ENCODE measurements around the gene APRT. TPM values are rescaled to one million over a fixed set of nuclear protein-coding genes. Genes with fewer than 3 reads are reported as not detected.

Gene APRT
- total RNA-seq, 1 experiment from 2014 or later, result 134 TPM

DNA sequence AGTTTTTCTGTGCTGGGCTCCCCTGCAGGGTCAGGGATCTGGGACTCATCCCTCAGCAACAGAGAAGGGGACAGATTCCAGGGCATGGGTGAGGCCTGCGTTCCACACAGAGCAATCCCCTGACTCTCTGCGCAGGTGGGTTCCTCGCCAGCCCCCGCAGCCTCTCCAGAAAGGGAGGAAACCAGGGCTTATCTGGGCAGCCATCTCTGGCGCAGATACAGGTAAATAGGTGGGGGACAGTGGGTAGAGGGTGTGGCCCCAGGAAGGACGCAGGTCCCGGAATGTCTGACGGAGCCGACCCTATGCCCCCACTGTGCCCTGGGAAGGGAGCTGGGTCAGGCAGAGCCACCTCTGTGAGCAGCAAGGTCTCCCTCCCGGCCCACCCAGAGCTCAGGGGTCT is 49.9 kb downstream of the APRT start:
- TF ChIP-seq EZH2 (IDR thresholded peaks at IDR 0.05; ENCODE audit: borderline replicate concordance, low read depth, low read length, poor library complexity, severe bottlenecking), result no peak
- TF ChIP-seq, protein P1, sequence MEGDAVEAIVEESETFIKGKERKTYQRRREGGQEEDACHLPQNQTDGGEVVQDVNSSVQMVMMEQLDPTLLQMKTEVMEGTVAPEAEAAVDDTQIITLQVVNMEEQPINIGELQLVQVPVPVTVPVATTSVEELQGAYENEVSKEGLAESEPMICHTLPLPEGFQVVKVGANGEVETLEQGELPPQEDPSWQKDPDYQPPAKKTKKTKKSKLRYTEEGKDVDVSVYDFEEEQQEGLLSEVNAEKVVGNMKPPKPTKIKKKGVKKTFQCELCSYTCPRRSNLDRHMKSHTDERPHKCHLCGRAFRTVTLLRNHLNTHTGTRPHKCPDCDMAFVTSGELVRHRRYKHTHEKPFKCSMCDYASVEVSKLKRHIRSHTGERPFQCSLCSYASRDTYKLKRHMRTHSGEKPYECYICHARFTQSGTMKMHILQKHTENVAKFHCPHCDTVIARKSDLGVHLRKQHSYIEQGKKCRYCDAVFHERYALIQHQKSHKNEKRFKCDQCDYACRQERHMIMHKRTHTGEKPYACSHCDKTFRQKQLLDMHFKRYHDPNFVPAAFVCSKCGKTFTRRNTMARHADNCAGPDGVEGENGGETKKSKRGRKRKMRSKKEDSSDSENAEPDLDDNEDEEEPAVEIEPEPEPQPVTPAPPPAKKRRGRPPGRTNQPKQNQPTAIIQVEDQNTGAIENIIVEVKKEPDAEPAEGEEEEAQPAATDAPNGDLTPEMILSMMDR (conservative IDR thresholded peaks at IDR 0.05; ENCODE audit: low read depth, low read length), result no peak
- ChIA-PET POLR2A (ENCODE audit: low non-redundant PET) (no interaction called here), CTCF (no interaction called here)
- Histone ChIP-seq H3K27ac (ENCODE audit: low read depth, low read length, poor library complexity, severe bottlenecking) (no peak overlapping the region), H3K4me1 (ENCODE audit: insufficient read depth, low read length, poor library complexity, severe bottlenecking) (no peaks in the 10 kb centered on the region), H3K9me3 (ENCODE audit: low read depth, low read length, poor library complexity, severe bottlenecking) (no peaks in the 10 kb centered on the region), H3K27me3 (replicated peaks; ENCODE audit: insufficient read depth, low read depth, low read length, poor library complexity) (no peaks in the 10 kb centered on the region), H3K36me3 (ENCODE audit: insufficient read depth, low read length, poor library complexity, severe bottlenecking) (peaks cover 4% of the 10 kb centered on the region), H3K4me3 (ENCODE audit: low read depth, low read length, poor library complexity, severe bottlenecking) (no peak overlapping the region)
- BruUV-seq (replicated peaks), result no TSS peak
- no peak for DNase-seq (ENCODE audit: low spot score)
- intact Hi-C loops (cut with micrococcal nuclease; ENCODE audit: unreplicated experiment), result no loop called here

DNA sequence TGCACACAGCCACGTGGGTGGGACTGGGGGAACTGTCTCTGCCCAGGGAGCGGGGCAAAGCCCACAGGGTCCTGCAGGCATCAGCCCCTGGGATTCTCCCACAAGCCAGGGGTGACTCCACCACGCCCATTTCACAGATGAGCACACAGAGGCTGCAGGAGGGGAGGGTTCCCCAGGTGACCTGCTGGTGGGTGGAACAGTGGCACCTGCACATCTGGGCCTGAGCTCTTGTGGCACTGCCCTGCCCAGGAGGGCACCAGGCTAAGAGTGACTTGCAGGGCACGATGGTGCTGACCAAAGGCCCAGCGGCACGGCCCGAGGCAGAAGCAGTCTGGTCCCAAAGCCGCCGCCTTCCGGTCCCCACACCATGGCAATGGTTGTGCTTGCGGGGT is 50.6 kb downstream of the APRT start:
- intact Hi-C loops (cut with micrococcal nuclease; ENCODE audit: unreplicated experiment), result no loop called here
- H3K27me3 ChIP-seq (replicated peaks; ENCODE audit: insufficient read depth, low read depth, low read length, poor library complexity), result no peaks in the 10 kb centered on the region
- DNase-seq (ENCODE audit: low spot score), result no peak
- no peak overlapping the region for H3K27ac ChIP-seq (ENCODE audit: low read depth, low read length, poor library complexity, severe bottlenecking)
- ChIA-PET POLR2A (ENCODE audit: low non-redundant PET) (no interaction called here), CTCF (no interaction called here)
- H3K4me3 ChIP-seq (ENCODE audit: low read depth, low read length, poor library complexity, severe bottlenecking), result no peak overlapping the region
- TF ChIP-seq, protein P1 (conservative IDR thresholded peaks at IDR 0.05; ENCODE audit: low read depth, low read length), result no peak
- no peak for TF ChIP-seq EZH2 (IDR thresholded peaks at IDR 0.05; ENCODE audit: borderline replicate concordance, low read depth, low read length, poor library complexity, severe bottlenecking)
- H3K9me3 ChIP-seq (ENCODE audit: low read depth, low read length, poor library complexity, severe bottlenecking), result no peaks in the 10 kb centered on the region
- no TSS peak for BruUV-seq (replicated peaks)
- no peaks in the 10 kb centered on the region for H3K4me1 ChIP-seq (ENCODE audit: insufficient read depth, low read length, poor library complexity, severe bottlenecking)
- peaks cover 4% of the 10 kb centered on the region for H3K36me3 ChIP-seq (ENCODE audit: insufficient read depth, low read length, poor library complexity, severe bottlenecking)

DNA sequence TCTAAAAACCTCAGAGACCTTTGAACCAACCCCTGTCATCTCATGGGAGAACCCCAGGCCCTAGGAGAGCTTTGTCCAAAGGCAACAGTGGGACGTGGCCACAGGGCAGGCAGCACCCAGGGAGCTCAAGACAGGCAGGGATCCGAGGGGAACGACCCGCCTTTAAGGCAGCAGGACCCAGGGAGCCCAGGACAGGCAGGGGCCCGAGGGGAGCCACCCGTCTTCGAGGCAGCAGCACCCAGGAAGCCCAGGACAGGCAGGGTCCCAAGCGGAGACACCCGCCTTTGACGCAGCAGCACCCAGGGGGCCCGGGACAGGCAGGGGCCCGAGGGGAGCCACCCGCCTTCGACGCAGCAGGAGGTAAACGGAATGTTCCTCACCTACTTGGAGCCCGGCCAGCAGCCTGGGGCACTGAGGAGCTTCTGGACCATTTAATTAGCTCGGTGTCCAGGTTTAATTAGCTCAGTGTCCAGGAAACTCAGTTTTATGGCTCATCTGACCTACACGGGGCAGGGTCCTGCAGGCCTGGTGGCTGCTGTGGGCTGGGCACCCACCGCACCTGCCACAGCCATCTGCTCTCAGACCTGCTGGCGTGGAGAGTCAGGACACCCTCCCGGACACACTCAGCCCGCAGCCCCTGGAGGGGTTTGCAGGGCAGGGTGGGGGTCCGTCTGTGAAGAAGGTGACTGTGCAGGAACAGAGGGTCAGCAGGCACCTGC is 51.1 kb downstream of the APRT start:
- no peak for DNase-seq (ENCODE audit: low spot score)
- peaks cover 4% of the 10 kb centered on the region for H3K36me3 ChIP-seq (ENCODE audit: insufficient read depth, low read length, poor library complexity, severe bottlenecking)
- TF ChIP-seq, protein P1 (conservative IDR thresholded peaks at IDR 0.05; ENCODE audit: low read depth, low read length), result no peak
- no peak for TF ChIP-seq EZH2 (IDR thresholded peaks at IDR 0.05; ENCODE audit: borderline replicate concordance, low read depth, low read length, poor library complexity, severe bottlenecking)
- H3K27me3 ChIP-seq (replicated peaks; ENCODE audit: insufficient read depth, low read depth, low read length, poor library complexity), result no peaks in the 10 kb centered on the region
- POLR2A ChIA-PET (ENCODE audit: low non-redundant PET), result no interaction called here
- no peaks in the 10 kb centered on the region for H3K4me1 ChIP-seq (ENCODE audit: insufficient read depth, low read length, poor library complexity, severe bottlenecking)
- no TSS peak for BruUV-seq (replicated peaks)
- H3K9me3 ChIP-seq (ENCODE audit: low read depth, low read length, poor library complexity, severe bottlenecking), result no peaks in the 10 kb centered on the region
- H3K4me3 ChIP-seq (ENCODE audit: low read depth, low read length, poor library complexity, severe bottlenecking), result no peak overlapping the region
- CTCF ChIA-PET, result no interaction called here
- intact Hi-C loops (cut with micrococcal nuclease; ENCODE audit: unreplicated experiment), result no loop called here
- H3K27ac ChIP-seq (ENCODE audit: low read depth, low read length, poor library complexity, severe bottlenecking), result peak overlapping the region; percentile 23
